ENCODE measurements around the gene PPM1M. TPM values are rescaled to one million over a fixed set of nuclear protein-coding genes. Genes with fewer than 3 reads are reported as not detected.
A peak's percentile ranks its signal among the peaks of the same experiment; 100 is the strongest.

The PPM1M gene
- total and polyA plus RNA-seq, 10 of the 15 experiments (the other 5 are each of a cell fraction or from before 2014, with no cell fraction given) = 7.3 to 24.8 (median 15.8) TPM

DNA sequence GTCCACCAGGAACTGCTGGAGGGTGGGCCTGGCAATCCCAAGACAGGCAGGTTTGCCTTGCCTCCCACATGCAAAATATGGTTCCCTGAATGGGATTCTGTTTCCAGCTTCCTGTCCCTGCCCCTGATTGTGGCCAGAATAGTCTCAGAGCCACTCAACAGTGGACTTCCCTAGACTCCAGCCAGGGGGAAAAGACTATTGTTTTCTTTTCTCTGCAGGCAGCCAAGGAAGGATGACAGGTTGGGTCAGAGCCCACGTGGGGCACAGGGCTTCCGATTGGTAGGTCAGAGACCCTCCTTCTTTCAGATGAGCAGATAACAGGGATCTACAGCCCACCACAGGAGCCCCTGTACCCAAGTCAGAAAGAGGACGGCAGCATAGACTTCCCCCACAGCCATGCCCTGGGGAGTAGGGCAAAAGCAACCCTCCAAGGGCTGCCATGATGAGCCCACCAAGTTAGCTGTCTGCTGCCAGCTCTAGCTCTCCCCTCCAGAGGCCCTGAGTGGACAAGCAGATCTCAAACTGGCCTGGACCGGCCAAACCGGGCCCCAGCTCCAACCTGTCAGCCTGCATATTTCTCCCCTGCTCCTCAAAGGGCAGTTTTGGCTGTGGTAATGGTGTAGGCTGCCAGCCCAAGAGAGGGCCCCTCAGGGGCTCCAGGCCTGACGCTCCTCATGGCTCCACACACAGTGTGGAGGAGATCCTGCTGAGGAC lies 26.5 kb upstream of the PPM1M start:
- TF ChIP-seq SREBF1 (IDR thresholded peaks at IDR 0.05; ENCODE audit: low read length) (no peak), SREBF2 (IDR thresholded peaks at IDR 0.05; ENCODE audit: low read length) (no peak), NFXL1 (IDR thresholded peaks at IDR 0.05; ENCODE audit: borderline replicate concordance) (no peak), ATF7 (IDR thresholded peaks at IDR 0.05; ENCODE audit: low read depth) (no peak), ZSCAN29 (IDR thresholded peaks at IDR 0.05) (no peak), RBBP5 (conservative IDR thresholded peaks at IDR 0.05) (no peak), NFIC (IDR thresholded peaks at IDR 0.05; ENCODE audit: low read depth, low read length) (no peak), RB1 (IDR thresholded peaks at IDR 0.05; ENCODE audit: borderline replicate concordance) (no peak), CREM (IDR thresholded peaks at IDR 0.05; ENCODE audit: low read depth) (no peak), ZBED1 (IDR thresholded peaks at IDR 0.05; ENCODE audit: borderline replicate concordance) (no peak), ZNF274 (IDR thresholded peaks at IDR 0.05; ENCODE audit: insufficient read depth, insufficient read length) (no peak), KLF5 (IDR thresholded peaks at IDR 0.05; ENCODE audit: partially characterized antibody) (no peak), SP1 (IDR thresholded peaks at IDR 0.05; ENCODE audit: low read depth, low read length) (no peak), YY1 (IDR thresholded peaks at IDR 0.05; ENCODE audit: low read depth, low read length) (no peak), MXI1 (IDR thresholded peaks at IDR 0.05; ENCODE audit: low read depth, low read length) (no peak), CHD4 (IDR thresholded peaks at IDR 0.05) (no peak), ZZZ3 (IDR thresholded peaks at IDR 0.05; ENCODE audit: control insufficient read depth, insufficient read length, low read depth) (no peak), HDGF (IDR thresholded peaks at IDR 0.05) (no peak)
- TF ChIP-seq, protein P1, sequence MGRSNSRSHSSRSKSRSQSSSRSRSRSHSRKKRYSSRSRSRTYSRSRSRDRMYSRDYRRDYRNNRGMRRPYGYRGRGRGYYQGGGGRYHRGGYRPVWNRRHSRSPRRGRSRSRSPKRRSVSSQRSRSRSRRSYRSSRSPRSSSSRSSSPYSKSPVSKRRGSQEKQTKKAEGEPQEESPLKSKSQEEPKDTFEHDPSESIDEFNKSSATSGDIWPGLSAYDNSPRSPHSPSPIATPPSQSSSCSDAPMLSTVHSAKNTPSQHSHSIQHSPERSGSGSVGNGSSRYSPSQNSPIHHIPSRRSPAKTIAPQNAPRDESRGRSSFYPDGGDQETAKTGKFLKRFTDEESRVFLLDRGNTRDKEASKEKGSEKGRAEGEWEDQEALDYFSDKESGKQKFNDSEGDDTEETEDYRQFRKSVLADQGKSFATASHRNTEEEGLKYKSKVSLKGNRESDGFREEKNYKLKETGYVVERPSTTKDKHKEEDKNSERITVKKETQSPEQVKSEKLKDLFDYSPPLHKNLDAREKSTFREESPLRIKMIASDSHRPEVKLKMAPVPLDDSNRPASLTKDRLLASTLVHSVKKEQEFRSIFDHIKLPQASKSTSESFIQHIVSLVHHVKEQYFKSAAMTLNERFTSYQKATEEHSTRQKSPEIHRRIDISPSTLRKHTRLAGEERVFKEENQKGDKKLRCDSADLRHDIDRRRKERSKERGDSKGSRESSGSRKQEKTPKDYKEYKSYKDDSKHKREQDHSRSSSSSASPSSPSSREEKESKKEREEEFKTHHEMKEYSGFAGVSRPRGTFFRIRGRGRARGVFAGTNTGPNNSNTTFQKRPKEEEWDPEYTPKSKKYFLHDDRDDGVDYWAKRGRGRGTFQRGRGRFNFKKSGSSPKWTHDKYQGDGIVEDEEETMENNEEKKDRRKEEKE (IDR thresholded peaks at IDR 0.05) = no peak
- peak overlapping the region; percentile 10; the same call in 1 of the 2 replicates for H3K4me2 ChIP-seq (ENCODE audit: control insufficient read depth, insufficient read depth)
- H3K4me1 ChIP-seq (ENCODE audit: control insufficient read depth, insufficient read depth, low read length) = peaks cover 14% of the 10 kb centered on the region
- no peaks in the 10 kb centered on the region for H3K9me3 ChIP-seq (replicated peaks; ENCODE audit: control insufficient read depth, insufficient read depth, low read length)
- no peaks in the 10 kb centered on the region for H4K20me1 ChIP-seq (ENCODE audit: control insufficient read depth, insufficient read depth)
- in situ Hi-C loops (cut with MboI) (no loop called here), intact Hi-C loops (cut with micrococcal nuclease; ENCODE audit: unreplicated experiment) (no loop called here)
- H3K9ac ChIP-seq (ENCODE audit: control insufficient read depth, insufficient read depth, low read length) = no peak overlapping the region
- ChIA-PET CTCF (interaction anchor here (0.6 to 8.5 kb wide), 19 partner anchors 9 to 222 kb away, joined by 3 to 129 read pairs (median 7); partner anchors contain the start of genes TWF2 and WDR82), RAD21 (ENCODE audit: unreplicated experiment) (interaction anchor here (1.2 to 4.9 kb wide), 10 partner anchors 34 to 229 kb away, joined by 3 to 53 read pairs (median 6); partner anchors contain the start of gene DUSP7), SMC1A (ENCODE audit: uncharacterized antibody, unreplicated experiment) (interaction anchor here (1.0 to 10.5 kb wide), 6 partner anchors 11 to 166 kb away, joined by 4 to 112 read pairs (median 8); no protein-coding TSS in a partner anchor), POLR2A (interaction anchor here (0.5 to 0.8 kb wide), 2 partner anchors 83 to 194 kb away, joined by 3 to 6 read pairs; no protein-coding TSS in a partner anchor)
- H3K36me3 ChIP-seq (ENCODE audit: control insufficient read depth in 2 of 2, insufficient read depth in 2 of 2, low read length in 1 of 2) = peaks cover 4 to 12% of the 10 kb centered on the region in 2 experiments
- ATAC-seq (no peak), FAIRE-seq (no peak), DNase-seq (ENCODE audit: low read depth, low spot score) (no peak)
- H2AFZ ChIP-seq (ENCODE audit: control insufficient read depth, low read depth, low read length) = no peak overlapping the region
- no peaks in the 10 kb centered on the region for H3K79me2 ChIP-seq (ENCODE audit: control insufficient read depth, insufficient read depth, low read length)
- 0 out of 2 replicates have a peak overlapping the region, but pooled peaks have one; percentile 6 for H3K27ac ChIP-seq (ENCODE audit: control insufficient read depth, insufficient read depth)
- H3K4me3 ChIP-seq = no peak overlapping the region
- no TSS peak for BruUV-seq (replicated peaks)
- WGBS (ENCODE audit: insufficient coverage, insufficient replicate concordance, low lambda C conversion rate, missing lambda C conversion rate) = 68% methylated on average over 6 of the region's 6 CpGs
- no peaks in the 10 kb centered on the region for H3K27me3 ChIP-seq (replicated peaks in 1 of 2; ENCODE audit: control insufficient read depth in 2 of 2, insufficient read depth in 2 of 2, low read length in 1 of 2)
